ENCODE results near the gene HAPLN2. TPM values are rescaled to one million over a fixed set of nuclear protein-coding genes. Genes with fewer than 3 reads are reported as not detected.

Gene HAPLN2
- total RNA-seq, 1 experiment from 2014 or later, result 0.21 TPM

DNA sequence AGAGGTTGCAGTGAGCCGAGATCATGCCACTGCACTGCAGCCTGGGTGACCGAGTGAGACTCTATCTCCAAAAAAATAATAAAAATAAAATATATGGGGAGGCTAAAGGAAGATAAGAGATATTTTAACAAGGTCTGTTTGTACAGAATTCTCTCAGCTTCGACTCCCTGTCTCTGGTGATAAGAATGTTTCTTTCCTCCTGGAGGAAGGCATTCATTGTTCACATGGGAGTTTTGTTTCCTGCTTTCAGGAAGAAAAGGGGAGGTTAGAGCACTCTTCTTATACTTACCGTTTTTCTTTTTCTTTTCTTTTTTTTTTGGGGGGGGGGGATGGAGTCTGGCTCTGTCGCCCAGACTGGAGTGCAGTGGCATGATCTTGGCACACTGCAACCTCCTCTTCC is 29.7 kb upstream of the HAPLN2 start:
- Histone ChIP-seq H3K27me3 (ENCODE audit: control insufficient read depth, insufficient read depth, low read length) (no peaks in the 10 kb centered on the region), H3K4me3 (ENCODE audit: low read depth in 2 of 2, low read length in 2 of 2) (no peak overlapping the region), H3K4me1 (ENCODE audit: control insufficient read depth, insufficient read depth, low read length) (peaks cover 36% of the 10 kb centered on the region), H3K27ac (ENCODE audit: low read length) (no peak overlapping the region), H3K36me3 (ENCODE audit: control insufficient read depth, insufficient read depth, low read length) (peaks cover 7% of the 10 kb centered on the region), H3K9me3 (ENCODE audit: control insufficient read depth, insufficient read depth, low read depth, low read length) (no peaks in the 10 kb centered on the region)
- ATAC-seq, result no peak
- intact Hi-C loops (cut with micrococcal nuclease; ENCODE audit: unreplicated experiment), result no loop called here
- no peak for DNase-seq (ENCODE audit: low read depth, low spot score)
- no TSS peak for BruUV-seq (replicated peaks)
- ChIA-PET CTCF (interaction anchor here (0.6 kb wide), 3 partner anchors 13 to 100 kb away, joined by 5 to 9 read pairs (median 5); no protein-coding TSS in a partner anchor), POLR2A (no interaction called here)
- no peak for TF ChIP-seq SIN3A (IDR thresholded peaks at IDR 0.05; ENCODE audit: borderline replicate concordance, insufficient read depth, low read depth, low read length)
- no peak for TF ChIP-seq POLR2AphosphoS5 (IDR thresholded peaks at IDR 0.05; ENCODE audit: low read depth, low read length)
- TF ChIP-seq TCF7L2 (IDR thresholded peaks at IDR 0.05; ENCODE audit: low read depth, low read length), result no peak
- TF ChIP-seq, protein P1, sequence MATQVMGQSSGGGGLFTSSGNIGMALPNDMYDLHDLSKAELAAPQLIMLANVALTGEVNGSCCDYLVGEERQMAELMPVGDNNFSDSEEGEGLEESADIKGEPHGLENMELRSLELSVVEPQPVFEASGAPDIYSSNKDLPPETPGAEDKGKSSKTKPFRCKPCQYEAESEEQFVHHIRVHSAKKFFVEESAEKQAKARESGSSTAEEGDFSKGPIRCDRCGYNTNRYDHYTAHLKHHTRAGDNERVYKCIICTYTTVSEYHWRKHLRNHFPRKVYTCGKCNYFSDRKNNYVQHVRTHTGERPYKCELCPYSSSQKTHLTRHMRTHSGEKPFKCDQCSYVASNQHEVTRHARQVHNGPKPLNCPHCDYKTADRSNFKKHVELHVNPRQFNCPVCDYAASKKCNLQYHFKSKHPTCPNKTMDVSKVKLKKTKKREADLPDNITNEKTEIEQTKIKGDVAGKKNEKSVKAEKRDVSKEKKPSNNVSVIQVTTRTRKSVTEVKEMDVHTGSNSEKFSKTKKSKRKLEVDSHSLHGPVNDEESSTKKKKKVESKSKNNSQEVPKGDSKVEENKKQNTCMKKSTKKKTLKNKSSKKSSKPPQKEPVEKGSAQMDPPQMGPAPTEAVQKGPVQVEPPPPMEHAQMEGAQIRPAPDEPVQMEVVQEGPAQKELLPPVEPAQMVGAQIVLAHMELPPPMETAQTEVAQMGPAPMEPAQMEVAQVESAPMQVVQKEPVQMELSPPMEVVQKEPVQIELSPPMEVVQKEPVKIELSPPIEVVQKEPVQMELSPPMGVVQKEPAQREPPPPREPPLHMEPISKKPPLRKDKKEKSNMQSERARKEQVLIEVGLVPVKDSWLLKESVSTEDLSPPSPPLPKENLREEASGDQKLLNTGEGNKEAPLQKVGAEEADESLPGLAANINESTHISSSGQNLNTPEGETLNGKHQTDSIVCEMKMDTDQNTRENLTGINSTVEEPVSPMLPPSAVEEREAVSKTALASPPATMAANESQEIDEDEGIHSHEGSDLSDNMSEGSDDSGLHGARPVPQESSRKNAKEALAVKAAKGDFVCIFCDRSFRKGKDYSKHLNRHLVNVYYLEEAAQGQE (IDR thresholded peaks at IDR 0.05; ENCODE audit: insufficient read depth in 1 of 2, low read depth in 2 of 2, low read length in 1 of 2), result no peak
- TF ChIP-seq CTCF (IDR thresholded peaks at IDR 0.05), result no peak
- in situ Hi-C loops (cut with HindIII; ENCODE audit: low pct_unique_long_range_greater_than_20kb, low sequenced_read_pairs), result no loop called here

DNA sequence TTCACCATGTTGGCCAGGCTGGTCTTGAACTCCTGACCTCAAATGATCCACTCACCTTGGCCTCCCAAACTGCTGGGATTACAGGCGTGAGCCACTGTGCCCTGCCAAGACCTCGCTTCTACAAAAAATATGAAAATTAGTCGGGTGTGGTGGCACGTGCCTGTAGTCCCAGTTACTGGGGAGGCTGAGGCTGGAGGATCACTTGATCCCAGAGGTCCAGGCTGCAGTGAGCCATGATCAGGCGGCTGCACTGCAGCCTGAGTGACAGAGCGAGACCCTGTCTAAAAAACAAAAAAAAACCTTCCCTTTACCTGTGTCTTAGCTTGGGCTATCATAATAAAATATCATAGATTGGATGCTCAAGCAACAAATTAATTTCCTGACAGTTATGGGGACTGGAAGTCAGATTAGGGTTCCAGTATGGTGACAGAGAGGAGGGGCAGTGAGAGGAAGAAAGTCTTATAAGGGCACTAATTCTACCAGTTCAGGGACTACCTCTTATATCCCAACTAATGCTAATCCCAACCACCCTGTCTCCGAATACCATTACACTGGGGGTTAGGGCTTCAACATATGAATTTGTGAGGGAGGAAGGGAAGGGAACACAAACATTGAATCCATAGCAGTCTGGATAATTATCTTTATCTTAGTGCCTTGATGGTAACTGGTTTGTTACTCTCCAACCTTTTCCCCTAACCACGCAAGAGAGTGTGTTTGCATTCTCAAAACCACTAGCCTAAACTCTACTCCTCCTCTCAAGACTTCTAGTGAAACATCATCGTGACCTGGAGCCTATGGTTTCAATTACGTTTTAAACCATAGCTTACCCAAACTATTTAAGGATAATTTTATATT is 28.7 kb upstream of the HAPLN2 start:
- no peaks in the 10 kb centered on the region for H3K9me3 ChIP-seq (ENCODE audit: control insufficient read depth, insufficient read depth, low read depth, low read length)
- H3K36me3 ChIP-seq (ENCODE audit: control insufficient read depth, insufficient read depth, low read length), result peaks cover 9% of the 10 kb centered on the region
- ChIA-PET CTCF (interaction anchor here (0.6 kb wide), 1 partner anchor 99 kb away, joined by 5 read pairs; no protein-coding TSS in a partner anchor), POLR2A (interaction anchor here (0.7 to 1.0 kb wide), 2 partner anchors 9 to 86 kb away, joined by 4 read pairs; no protein-coding TSS in a partner anchor)
- ATAC-seq, result no peak
- in situ Hi-C loops (cut with HindIII; ENCODE audit: low pct_unique_long_range_greater_than_20kb, low sequenced_read_pairs), result no loop called here
- DNase-seq (ENCODE audit: low read depth, low spot score), result no peak
- no TSS peak for BruUV-seq (replicated peaks)
- peak overlapping the region; percentile 99 for H3K27ac ChIP-seq (ENCODE audit: low read length)
- H3K4me1 ChIP-seq (ENCODE audit: control insufficient read depth, insufficient read depth, low read length), result peaks cover 32% of the 10 kb centered on the region
- H3K4me3 ChIP-seq (ENCODE audit: low read depth in 2 of 2, low read length in 2 of 2), result peak overlapping the region; percentile 71 to 84
- TF ChIP-seq TCF7L2 (IDR thresholded peaks at IDR 0.05; ENCODE audit: low read depth, low read length) (no peak), POLR2AphosphoS5 (IDR thresholded peaks at IDR 0.05; ENCODE audit: low read depth, low read length) (no peak), SIN3A (IDR thresholded peaks at IDR 0.05; ENCODE audit: borderline replicate concordance, insufficient read depth, low read depth, low read length) (no peak), CTCF (IDR thresholded peaks at IDR 0.05) (no peak)
- TF ChIP-seq, protein P1 (IDR thresholded peaks at IDR 0.05; ENCODE audit: insufficient read depth in 1 of 2, low read depth in 2 of 2, low read length in 1 of 2), result no peak
- intact Hi-C loops (cut with micrococcal nuclease; ENCODE audit: unreplicated experiment), result no loop called here
- H3K27me3 ChIP-seq (ENCODE audit: control insufficient read depth, insufficient read depth, low read length), result no peaks in the 10 kb centered on the region
